Middle frontal gyrus (tissue), 1 donor: ENCODE data around the gene ENTPD2.
"Not testable (repeated sequence)": the region's sequence is repeated elsewhere in the genome, so short reads cannot be mapped to it uniquely, and the experiment has no call there.

Experiments
- DNase-seq: peaks from one replicate; pipeline ENCODE4 v3.0.0-alpha.2; 2015; ENCODE audit warnings: low spot score; ENCODE audit errors: extremely low spot score

Gene ENTPD2

DNA sequence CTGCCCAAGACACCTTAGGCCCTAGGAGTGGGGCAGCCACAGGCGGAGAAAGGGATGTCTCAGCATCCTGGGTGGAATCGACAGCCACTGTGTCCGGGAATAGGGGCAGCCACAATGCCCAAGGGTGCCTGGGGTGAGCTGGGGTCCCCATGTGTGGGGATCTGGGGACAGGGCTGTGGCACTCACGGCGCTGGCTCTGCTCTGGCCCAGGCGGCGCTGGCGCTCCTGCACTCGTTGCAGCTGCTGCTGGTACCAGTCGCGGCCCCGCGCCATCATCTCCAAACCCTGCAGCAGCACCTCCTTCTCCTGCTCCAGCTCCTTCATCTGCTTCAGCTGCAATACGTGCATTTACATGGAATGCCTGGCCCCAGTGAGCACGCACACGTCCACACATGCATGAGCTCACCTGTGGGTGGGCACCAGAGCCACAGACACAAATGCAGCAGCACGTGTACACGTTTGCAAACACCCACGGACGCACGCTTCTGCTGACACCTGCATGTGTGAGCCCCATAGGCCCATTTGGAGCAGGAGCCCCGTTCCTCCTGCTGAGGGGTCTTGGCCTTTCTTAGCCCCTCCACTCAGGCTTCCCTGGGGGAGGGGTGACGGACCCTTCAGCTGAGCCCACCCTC, 11.6 kb upstream of the ENTPD2 start:
- DNase-seq: no peak

- no peak for DNase-seq
Observed at GRCh38 chr9:137064880-137065164, 11.0 kb upstream of the ENTPD2 start.

GRCh38 chr9:137064027-137064879, 10.4 kb upstream of the ENTPD2 start:
- no peak for DNase-seq

- no peak for DNase-seq
Observed at GRCh38 chr9:137063311-137064026, 9.6 kb upstream of the ENTPD2 start.

- DNase-seq: not testable (repeated sequence)
Observed at GRCh38 chr9:137062798-137063197, 8.9 kb upstream of the ENTPD2 start.

- no peak for DNase-seq
Observed at GRCh38 chr9:137062384-137062783, 8.5 kb upstream of the ENTPD2 start.

GRCh38 chr9:137058521-137059234, 4.8 kb upstream of the ENTPD2 start:
- no peak for DNase-seq

DNA sequence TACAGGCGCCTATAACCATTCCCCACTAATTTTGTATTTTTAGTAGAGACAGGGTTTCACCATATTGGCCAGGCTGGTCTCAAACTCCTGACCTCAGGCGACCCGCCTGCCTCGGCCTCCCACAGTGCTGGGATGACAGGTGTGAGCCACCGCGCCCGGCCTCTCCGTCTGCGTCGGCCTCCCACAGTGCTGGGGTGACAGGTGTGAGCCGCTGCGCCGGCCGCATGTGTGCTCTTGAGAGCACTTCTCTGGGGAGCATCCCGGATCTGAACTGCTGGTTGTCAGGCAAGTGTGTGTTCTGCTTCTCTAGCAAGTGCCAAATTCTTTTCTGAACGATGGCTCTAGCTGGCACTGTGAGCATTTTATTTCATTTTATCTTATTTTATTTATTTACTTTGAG, 3.7 kb upstream of the ENTPD2 start:
- DNase-seq: no peak

- DNase-seq: no peak
Observed at GRCh38 chr9:137056739-137057415, 3.0 kb upstream of the ENTPD2 start.

DNA sequence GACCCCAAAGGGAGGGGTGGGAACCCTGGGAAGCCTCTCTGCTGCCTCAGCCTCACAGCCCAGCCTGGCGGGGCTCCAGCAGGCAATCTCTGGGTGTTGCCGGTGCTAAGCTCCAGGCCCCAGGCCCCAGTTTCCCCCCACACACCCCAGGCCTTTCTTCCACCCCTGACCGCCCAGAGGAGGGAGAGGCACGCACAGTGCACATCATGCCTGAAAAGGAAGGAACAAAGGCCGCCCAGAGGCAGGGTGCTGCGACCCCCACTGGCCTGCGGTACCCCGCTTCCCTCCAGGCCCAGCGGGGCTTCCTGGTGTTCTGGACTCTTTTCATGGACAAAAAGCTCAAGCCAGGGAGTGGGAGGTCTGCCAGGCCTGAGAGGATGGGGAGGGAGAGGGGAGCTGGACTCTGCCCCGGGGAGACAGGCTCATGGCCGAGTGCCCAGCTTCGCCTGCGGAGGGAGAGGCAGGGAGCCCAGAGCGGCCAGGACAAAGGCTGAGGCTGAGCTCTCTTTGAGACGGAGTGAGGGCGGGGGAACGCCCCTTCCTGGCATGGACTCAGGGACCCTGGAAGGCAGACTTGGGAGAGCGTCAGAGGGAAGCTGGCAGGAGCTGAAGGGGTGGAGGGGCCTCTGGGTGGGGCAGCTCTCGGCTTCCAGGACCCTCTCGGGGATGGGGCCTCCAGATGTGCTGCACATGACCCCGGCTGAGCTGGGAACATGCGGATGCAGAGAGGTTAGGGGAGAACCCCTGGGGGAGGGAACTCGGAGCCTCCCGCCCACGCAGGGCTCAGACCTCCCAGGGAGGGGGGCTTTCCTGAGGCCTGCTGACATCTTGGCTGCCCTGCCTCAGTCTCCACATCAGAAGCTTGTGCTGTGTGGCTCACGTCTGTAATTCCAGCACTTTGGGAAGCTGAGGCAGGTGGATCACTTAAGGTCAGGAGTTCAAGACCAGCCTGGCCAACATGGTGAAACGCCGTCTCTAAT, 1.8 kb upstream of the ENTPD2 start:
- peak; percentile 84 for DNase-seq

GRCh38 chr9:137054932-137055384, 1.1 kb upstream of the ENTPD2 start:
- no peak for DNase-seq

- no peak for DNase-seq
Observed at GRCh38 chr9:137052998-137053943, 590 bp downstream of the ENTPD2 start.

DNA sequence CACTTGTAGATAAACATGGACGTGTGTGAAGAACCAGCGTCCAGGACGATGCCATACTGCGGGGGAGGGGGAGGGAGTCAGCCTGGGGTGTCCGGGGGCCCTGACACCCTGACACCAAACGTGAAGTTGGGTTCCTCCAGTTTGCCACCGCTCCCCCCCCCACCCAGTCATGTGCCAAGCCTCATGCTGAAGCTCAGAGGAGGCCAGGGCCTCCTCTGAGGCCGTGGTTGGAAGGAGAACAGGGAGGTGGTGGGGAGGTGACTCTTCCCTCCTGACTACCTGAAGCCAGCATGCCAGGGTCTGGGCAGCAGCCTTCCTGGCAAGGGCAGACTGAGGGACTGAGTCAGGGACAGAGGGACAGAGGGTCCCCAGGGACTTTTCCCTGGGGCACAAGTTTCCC, 1.6 kb downstream of the ENTPD2 start:
- no peak for DNase-seq

DNA sequence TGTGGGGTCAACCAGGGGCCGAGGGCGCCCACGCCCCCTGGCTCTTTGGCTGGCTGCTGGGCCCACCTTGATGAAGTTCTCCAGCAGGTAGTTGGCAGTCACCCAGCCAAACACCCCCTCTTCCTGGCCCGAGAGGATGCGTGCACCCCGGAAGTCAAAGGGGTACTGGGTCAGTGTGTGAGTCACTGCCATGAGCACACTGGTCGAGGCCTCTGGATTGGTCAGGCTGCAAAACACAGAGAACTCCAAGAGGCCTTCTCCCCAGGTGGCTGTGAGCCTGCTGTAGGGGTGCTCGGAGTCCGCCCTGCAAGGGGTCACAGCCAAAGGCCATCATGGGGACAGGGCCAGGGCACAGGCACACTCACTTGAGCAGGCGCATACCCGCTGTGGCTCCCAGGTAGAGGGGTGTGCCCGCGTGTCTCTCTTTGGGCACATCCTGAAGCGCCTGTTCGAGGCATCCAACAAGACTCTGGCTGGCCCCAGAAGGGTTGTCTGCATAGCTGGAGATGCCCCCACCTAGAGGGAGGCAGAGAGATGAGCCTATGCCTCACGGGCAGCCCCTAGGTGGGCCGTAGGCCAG, 2.6 kb downstream of the ENTPD2 start:
- no peak for DNase-seq

GRCh38 chr9:137050570-137050969, 3.3 kb downstream of the ENTPD2 start:
- DNase-seq: no peak

DNA sequence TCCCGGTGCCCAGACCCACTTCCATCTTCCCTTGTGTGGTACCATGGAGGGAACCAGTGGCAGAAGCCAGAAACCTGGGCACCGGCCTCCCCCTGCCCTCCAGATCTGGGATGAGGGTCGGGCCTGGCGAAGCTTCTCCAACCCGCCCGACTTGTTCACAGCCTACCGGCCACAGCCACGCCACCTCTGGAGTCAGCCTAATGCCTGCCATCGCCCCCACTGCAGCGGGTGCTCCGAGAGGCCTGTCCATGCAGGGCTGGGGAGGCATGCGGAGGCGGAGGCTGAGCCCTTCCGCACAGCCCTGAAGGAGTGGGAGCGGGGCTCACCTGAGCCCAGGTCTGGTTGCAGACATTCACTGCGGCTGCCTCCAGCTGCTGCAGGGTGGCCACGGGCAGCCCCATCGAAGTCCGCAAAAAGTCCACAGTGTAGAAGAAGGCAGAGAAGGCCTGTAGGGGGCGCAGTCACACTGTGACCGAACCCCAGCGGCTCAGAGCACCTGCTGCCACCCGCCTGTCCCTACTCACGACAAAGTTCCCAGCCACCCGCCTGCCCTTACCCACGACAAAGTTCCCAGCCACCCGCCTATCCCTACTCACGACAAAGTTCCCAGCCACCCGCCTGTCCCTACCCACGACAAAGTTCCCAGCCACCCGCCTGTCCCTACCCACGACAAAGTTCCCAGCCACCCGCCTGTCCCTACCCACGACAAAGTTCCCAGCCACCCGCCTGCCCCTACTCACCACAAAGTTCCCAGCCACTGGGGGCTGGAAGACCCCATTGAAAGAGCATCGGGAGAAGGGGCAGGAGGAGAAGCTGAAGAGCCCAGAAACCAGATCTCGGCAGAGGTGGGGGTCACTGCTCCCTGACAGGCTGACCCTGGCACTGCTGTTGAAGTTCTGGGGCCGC, 4.1 kb downstream of the ENTPD2 start:
- no peak for DNase-seq
